ENCODE results near the gene INPP5A.
A peak's percentile ranks its signal among the peaks of the same experiment; 100 is the strongest.

INPP5A gene

GRCh38 chr10:132582137-132582536 lies 44.5 kb downstream of the INPP5A start:
- no peak for TF ChIP-seq POLR2A (IDR thresholded peaks at IDR 0.05; ENCODE audit: low read depth, low read length)
- FAIRE-seq (no peak), DNase-seq (ENCODE audit: insufficient read length, low spot score) (no peak)

GRCh38 chr10:132582771-132583170 lies 45.2 kb downstream of the INPP5A start:
- no peak for FAIRE-seq
- no peak for DNase-seq (ENCODE audit: insufficient read length, low spot score)
- no peak for TF ChIP-seq POLR2A (IDR thresholded peaks at IDR 0.05; ENCODE audit: low read depth, low read length)

- DNase-seq (ENCODE audit: insufficient read length, low spot score) (no peak), FAIRE-seq (no peak)
- TF ChIP-seq POLR2A (IDR thresholded peaks at IDR 0.05; ENCODE audit: low read depth, low read length) = no peak
These were observed 45.9 kb downstream of the INPP5A start for GRCh38 chr10:132583456-132583855.

- no peak for TF ChIP-seq POLR2A (IDR thresholded peaks at IDR 0.05; ENCODE audit: low read depth, low read length)
- no peak for FAIRE-seq
- no peak for DNase-seq (ENCODE audit: insufficient read length, low spot score)
These were observed 46.5 kb downstream of the INPP5A start for GRCh38 chr10:132584081-132584480.

- FAIRE-seq = no peak
- DNase-seq (ENCODE audit: insufficient read length, low spot score) = no peak
- no peak for TF ChIP-seq POLR2A (IDR thresholded peaks at IDR 0.05; ENCODE audit: low read depth, low read length)
These were observed 48.4 kb downstream of the INPP5A start for GRCh38 chr10:132585732-132586722.

- FAIRE-seq (no peak), DNase-seq (ENCODE audit: insufficient read length, low spot score) (no peak)
- no peak for TF ChIP-seq POLR2A (IDR thresholded peaks at IDR 0.05; ENCODE audit: low read depth, low read length)
These were observed 49.2 kb downstream of the INPP5A start for GRCh38 chr10:132586739-132587138.

- DNase-seq (ENCODE audit: insufficient read length, low spot score) (no peak), FAIRE-seq (no peak)
- TF ChIP-seq POLR2A (IDR thresholded peaks at IDR 0.05; ENCODE audit: low read depth, low read length) = no peak
These were observed 49.6 kb downstream of the INPP5A start for GRCh38 chr10:132587175-132587574.

GRCh38 chr10:132588301-132589013 lies 50.9 kb downstream of the INPP5A start:
- no peak for DNase-seq (ENCODE audit: insufficient read length, low spot score)
- FAIRE-seq = no peak
- no peak for TF ChIP-seq POLR2A (IDR thresholded peaks at IDR 0.05; ENCODE audit: low read depth, low read length)

- DNase-seq (ENCODE audit: insufficient read length, low spot score) = no peak
- TF ChIP-seq POLR2A (IDR thresholded peaks at IDR 0.05; ENCODE audit: low read depth, low read length) = no peak
- FAIRE-seq = no peak
These were observed 51.4 kb downstream of the INPP5A start for GRCh38 chr10:132589015-132589414.

GRCh38 chr10:132589681-132590080 lies 52.1 kb downstream of the INPP5A start:
- no peak for FAIRE-seq
- TF ChIP-seq POLR2A (IDR thresholded peaks at IDR 0.05; ENCODE audit: low read depth, low read length) = no peak
- DNase-seq (ENCODE audit: insufficient read length, low spot score) = no peak

- TF ChIP-seq POLR2A (IDR thresholded peaks at IDR 0.05; ENCODE audit: low read depth, low read length) = no peak
- DNase-seq (ENCODE audit: insufficient read length, low spot score) = no peak
- FAIRE-seq = no peak
These were observed 52.6 kb downstream of the INPP5A start for GRCh38 chr10:132590094-132590751.

- no peak for FAIRE-seq
- no peak for TF ChIP-seq POLR2A (IDR thresholded peaks at IDR 0.05; ENCODE audit: low read depth, low read length)
- no peak for DNase-seq (ENCODE audit: insufficient read length, low spot score)
These were observed 53.1 kb downstream of the INPP5A start for GRCh38 chr10:132590752-132591121.

- no peak for TF ChIP-seq POLR2A (IDR thresholded peaks at IDR 0.05; ENCODE audit: low read depth, low read length)
- DNase-seq (ENCODE audit: insufficient read length, low spot score) (peak; percentile 34), FAIRE-seq (no peak)
These were observed 53.8 kb downstream of the INPP5A start for GRCh38 chr10:132591166-132591971.

Data from H54 (cell line).